Measurements from ENCODE around the gene DISP1. TPM values are rescaled to one million over a fixed set of nuclear protein-coding genes. Genes with fewer than 3 reads are reported as not detected.

Gene DISP1
- total and polyA plus RNA-seq, 9 donors: 6.6 to 11.3 (median 9.2) TPM

- peaks cover 24% of the 10 kb centered on the region for H3K4me1 ChIP-seq (ENCODE audit: control insufficient read depth, insufficient read depth, low read length)
- H3K36me3 ChIP-seq (ENCODE audit: control insufficient read depth, insufficient read depth, low read length): no peaks in the 10 kb centered on the region
- no peaks in the 10 kb centered on the region for H3K9me3 ChIP-seq (replicated peaks; ENCODE audit: control insufficient read depth, low read depth, low read length)
- DNase-seq: no peak
- H3K27me3 ChIP-seq (ENCODE audit: control insufficient read depth, insufficient read depth, low read length): no peaks in the 10 kb centered on the region
- no peak overlapping the region for H3K27ac ChIP-seq (ENCODE audit: low read length)
- no peak overlapping the region for H3K4me3 ChIP-seq (ENCODE audit: low read length)
Measured at GRCh38 chr1:222783051-222783450, 31.8 kb upstream of the DISP1 start.

- no CpG with 5 or more reads among the region's 3 CpGs for WGBS (ENCODE audit: insufficient coverage)
- Histone ChIP-seq H3K27ac (ENCODE audit: low read length) (peak overlapping the region; percentile 15), H3K4me3 (ENCODE audit: low read length) (no peak overlapping the region), H3K36me3 (ENCODE audit: control insufficient read depth, insufficient read depth, low read length) (no peaks in the 10 kb centered on the region), H3K9me3 (replicated peaks; ENCODE audit: control insufficient read depth, low read depth, low read length) (no peaks in the 10 kb centered on the region), H3K27me3 (ENCODE audit: control insufficient read depth, insufficient read depth, low read length) (no peaks in the 10 kb centered on the region), H3K4me1 (ENCODE audit: control insufficient read depth, insufficient read depth, low read length) (peaks cover 25% of the 10 kb centered on the region)
- no peak for DNase-seq
Measured at GRCh38 chr1:222784371-222784770, 30.5 kb upstream of the DISP1 start.

- Histone ChIP-seq H3K4me1 (ENCODE audit: control insufficient read depth, insufficient read depth, low read length) (peaks cover 25% of the 10 kb centered on the region), H3K36me3 (ENCODE audit: control insufficient read depth, insufficient read depth, low read length) (no peaks in the 10 kb centered on the region), H3K27me3 (ENCODE audit: control insufficient read depth, insufficient read depth, low read length) (no peaks in the 10 kb centered on the region), H3K27ac (ENCODE audit: low read length) (no peak overlapping the region), H3K4me3 (ENCODE audit: low read length) (no peak overlapping the region), H3K9me3 (replicated peaks; ENCODE audit: control insufficient read depth, low read depth, low read length) (no peaks in the 10 kb centered on the region)
- 0% methylated on average over 1 of the region's 2 CpGs for WGBS (ENCODE audit: insufficient coverage)
- no peak for DNase-seq
Measured at GRCh38 chr1:222784916-222785315, 29.9 kb upstream of the DISP1 start.

- Histone ChIP-seq H3K27ac (ENCODE audit: low read length) (peak overlapping the region; percentile 25), H3K4me1 (ENCODE audit: control insufficient read depth, insufficient read depth, low read length) (peaks cover 25% of the 10 kb centered on the region), H3K36me3 (ENCODE audit: control insufficient read depth, insufficient read depth, low read length) (no peaks in the 10 kb centered on the region), H3K4me3 (ENCODE audit: low read length) (no peak overlapping the region), H3K27me3 (ENCODE audit: control insufficient read depth, insufficient read depth, low read length) (no peaks in the 10 kb centered on the region), H3K9me3 (replicated peaks; ENCODE audit: control insufficient read depth, low read depth, low read length) (no peaks in the 10 kb centered on the region)
- DNase-seq: peak; percentile 77
- WGBS (ENCODE audit: insufficient coverage): no CpG with 5 or more reads among the region's 2 CpGs
Measured at GRCh38 chr1:222785529-222785928, 29.3 kb upstream of the DISP1 start.

- peak; percentile 82 for DNase-seq
Measured at GRCh38 chr1:222786121-222786520, 28.7 kb upstream of the DISP1 start.

GRCh38 chr1:222787729-222788128, 27.1 kb upstream of the DISP1 start:
- Histone ChIP-seq H3K27ac (ENCODE audit: low read length) (no peak overlapping the region), H3K9me3 (replicated peaks; ENCODE audit: control insufficient read depth, low read depth, low read length) (no peaks in the 10 kb centered on the region), H3K36me3 (ENCODE audit: control insufficient read depth, insufficient read depth, low read length) (no peaks in the 10 kb centered on the region), H3K27me3 (ENCODE audit: control insufficient read depth, insufficient read depth, low read length) (no peaks in the 10 kb centered on the region), H3K4me3 (ENCODE audit: low read length) (no peak overlapping the region), H3K4me1 (ENCODE audit: control insufficient read depth, insufficient read depth, low read length) (peaks cover 25% of the 10 kb centered on the region)
- DNase-seq: peak; percentile 79
- no CpG with 5 or more reads among the region's 4 CpGs for whole genome bisulfite sequencing (ENCODE audit: insufficient coverage)

More at GRCh38 chr1:222786121-222786520, 28.7 kb upstream of the DISP1 start:
- no peaks in the 10 kb centered on the region for H3K9me3 ChIP-seq (replicated peaks; ENCODE audit: control insufficient read depth, low read depth, low read length)
- 0% methylated on average over 1 of the region's 1 CpG for WGBS (ENCODE audit: insufficient coverage)
- no peaks in the 10 kb centered on the region for H3K27me3 ChIP-seq (ENCODE audit: control insufficient read depth, insufficient read depth, low read length)
- H3K4me1 ChIP-seq (ENCODE audit: control insufficient read depth, insufficient read depth, low read length): peaks cover 25% of the 10 kb centered on the region
- H3K27ac ChIP-seq (ENCODE audit: low read length): no peak overlapping the region
- H3K4me3 ChIP-seq (ENCODE audit: low read length): no peak overlapping the region
- no peaks in the 10 kb centered on the region for H3K36me3 ChIP-seq (ENCODE audit: control insufficient read depth, insufficient read depth, low read length)

GRCh38 chr1:222788402-222789156, 26.3 kb upstream of the DISP1 start:
- no peak for DNase-seq
- no peaks in the 10 kb centered on the region for H3K36me3 ChIP-seq (ENCODE audit: control insufficient read depth, insufficient read depth, low read length)
- H3K4me1 ChIP-seq (ENCODE audit: control insufficient read depth, insufficient read depth, low read length): peaks cover 24% of the 10 kb centered on the region
- H3K4me3 ChIP-seq (ENCODE audit: low read length): no peak overlapping the region
- H3K27me3 ChIP-seq (ENCODE audit: control insufficient read depth, insufficient read depth, low read length): no peaks in the 10 kb centered on the region
- H3K9me3 ChIP-seq (replicated peaks; ENCODE audit: control insufficient read depth, low read depth, low read length): no peaks in the 10 kb centered on the region
- 60% methylated on average over 2 of the region's 3 CpGs for WGBS (ENCODE audit: insufficient coverage)
- no peak overlapping the region for H3K27ac ChIP-seq (ENCODE audit: low read length)

- peaks cover under 1% of the 10 kb centered on the region for H3K9me3 ChIP-seq (replicated peaks; ENCODE audit: control insufficient read depth, low read depth, low read length)
- peaks cover 20% of the 10 kb centered on the region for H3K4me1 ChIP-seq (ENCODE audit: control insufficient read depth, insufficient read depth, low read length)
- no peak overlapping the region for H3K4me3 ChIP-seq (ENCODE audit: low read length)
- WGBS (ENCODE audit: insufficient coverage): no CpG with 5 or more reads among the region's 2 CpGs
- no peaks in the 10 kb centered on the region for H3K27me3 ChIP-seq (ENCODE audit: control insufficient read depth, insufficient read depth, low read length)
- no peaks in the 10 kb centered on the region for H3K36me3 ChIP-seq (ENCODE audit: control insufficient read depth, insufficient read depth, low read length)
- no peak overlapping the region for H3K27ac ChIP-seq (ENCODE audit: low read length)
- no peak for DNase-seq
Measured at GRCh38 chr1:222790115-222790514, 24.7 kb upstream of the DISP1 start.

- WGBS (ENCODE audit: insufficient coverage): no CpG with 5 or more reads among the region's 4 CpGs
- Histone ChIP-seq H3K36me3 (ENCODE audit: control insufficient read depth, insufficient read depth, low read length) (no peaks in the 10 kb centered on the region), H3K9me3 (replicated peaks; ENCODE audit: control insufficient read depth, low read depth, low read length) (peaks cover 4% of the 10 kb centered on the region)
Measured at GRCh38 chr1:222790520-222790919, 24.3 kb upstream of the DISP1 start.

GRCh38 chr1:222791006-222791710, 23.7 kb upstream of the DISP1 start:
- H3K27ac ChIP-seq (ENCODE audit: low read length): no peak overlapping the region
- WGBS (ENCODE audit: insufficient coverage): 70% methylated on average over 3 of the region's 4 CpGs
- H3K4me1 ChIP-seq (ENCODE audit: control insufficient read depth, insufficient read depth, low read length): peaks cover 19% of the 10 kb centered on the region
- H3K4me3 ChIP-seq (ENCODE audit: low read length): no peak overlapping the region
- no peak for DNase-seq
- H3K9me3 ChIP-seq (replicated peaks; ENCODE audit: control insufficient read depth, low read depth, low read length): peaks cover 4% of the 10 kb centered on the region
- no peaks in the 10 kb centered on the region for H3K27me3 ChIP-seq (ENCODE audit: control insufficient read depth, insufficient read depth, low read length)
- H3K36me3 ChIP-seq (ENCODE audit: control insufficient read depth, insufficient read depth, low read length): no peaks in the 10 kb centered on the region

More at GRCh38 chr1:222790520-222790919, 24.3 kb upstream of the DISP1 start:
- Histone ChIP-seq H3K27me3 (ENCODE audit: control insufficient read depth, insufficient read depth, low read length) (no peaks in the 10 kb centered on the region), H3K27ac (ENCODE audit: low read length) (no peak overlapping the region), H3K4me1 (ENCODE audit: control insufficient read depth, insufficient read depth, low read length) (peaks cover 20% of the 10 kb centered on the region), H3K4me3 (ENCODE audit: low read length) (no peak overlapping the region)
- no peak for DNase-seq

Measured in muscle of leg (tissue), 11 donors.